HEK293 (cell line): ENCODE results near the gene MGAT4C.
A peak's percentile ranks its signal among the peaks of the same experiment; 100 is the strongest.

Experiments
- CTCF ChIA-PET: fragments of 350-600 bp; formaldehyde crosslinking; extraction: SDS; loops from one replicate; lab custom pipeline; 2021; ENCODE audit warnings: antibody characterized with exemption; lab: Yijun Ruan, JAX
- POLR2A ChIA-PET: fragments of 300-600 bp; formaldehyde crosslinking; extraction: SDS; loops from one replicate; lab custom pipeline; 2020; ENCODE audit warnings: antibody characterized with exemption, inconsistent platforms; lab: Yijun Ruan, JAX
- H3K27ac ChIP-seq: fragments of 200-500 bp; sonication (Bioruptor generic); 2 replicates; pipeline ENCODE4 v1.5.1; 2014; ENCODE audit warnings: low read depth, low read length, control low read depth, inconsistent platforms; ENCODE audit errors: extremely low read depth
- H3K36me3 ChIP-seq, 2 experiments: fragments of 200-500 bp in 1 of 2; sonication (Bioruptor generic) in 1 of 2; 1 replicate in 1 of 2; 2 replicates in 1 of 2; pipeline ENCODE4 v1.5.1; 2014 to 2017; ENCODE audit warnings: inconsistent platforms in 2 of 2, low read length in 2 of 2; ENCODE audit not compliant: control insufficient read depth in 2 of 2, insufficient read depth in 1 of 2
- H3K4me1 ChIP-seq: fragments of 200-500 bp; sonication (Bioruptor generic); 2 replicates; pipeline ENCODE4 v1.5.1; 2014; ENCODE audit warnings: mild to moderate bottlenecking, low read length, inconsistent platforms; ENCODE audit not compliant: control insufficient read depth, insufficient read depth
- H3K4me3 ChIP-seq: 2 replicates; pipeline ENCODE4 v1.5.1; 2011; ENCODE audit warnings: low read depth, mild to moderate bottlenecking, control low read depth, low read length, moderate library complexity
- H3K9me3 ChIP-seq: fragments of 200-500 bp; sonication (Bioruptor generic); 2 replicates; pipeline ENCODE4 v1.5.1; 2014; ENCODE audit warnings: low read depth, low read length, inconsistent platforms; ENCODE audit not compliant: control insufficient read depth, insufficient read depth
- GFI1B ChIP-seq: fragments of 450-650 bp; formaldehyde crosslinking; IDR thresholded peaks from 2 replicates; pipeline ENCODE4 v1.5.1; 2016; ENCODE audit warnings: missing biosample characterization, missing genetic modification characterization
- GLIS1 ChIP-seq: fragments of 450-650 bp; formaldehyde crosslinking; IDR thresholded peaks from 2 replicates; pipeline ENCODE4 v1.5.1; 2016; ENCODE audit warnings: missing biosample characterization, missing genetic modification characterization
- MZF1 ChIP-seq: fragments of 450-650 bp; formaldehyde crosslinking; IDR thresholded peaks from 2 replicates; pipeline ENCODE4 v1.5.1; 2017; ENCODE audit warnings: missing biosample characterization, missing genetic modification characterization, borderline replicate concordance
- SETDB1 ChIP-seq: IDR thresholded peaks from one replicate; pipeline ENCODE4 v1.6.1; 2017; ENCODE audit warnings: mild to moderate bottlenecking, low read length, moderate library complexity, mixed read lengths; ENCODE audit not compliant: insufficient read length
- TRIM28 ChIP-seq: IDR thresholded peaks from 2 replicates; pipeline ENCODE4 v1.6.1; 2011; ENCODE audit warnings: low read length, control low read depth, borderline replicate concordance
- ZBTB11 ChIP-seq: fragments of 450-650 bp; formaldehyde crosslinking; conservative IDR thresholded peaks from 2 replicates; pipeline ENCODE4 v1.5.1; 2016; ENCODE audit warnings: low read depth, missing biosample characterization, missing genetic modification characterization
- ZBTB44 ChIP-seq: fragments of 450-650 bp; IDR thresholded peaks from 2 replicates; pipeline ENCODE4 v1.5.1; 2018; ENCODE audit warnings: missing biosample characterization, mild to moderate bottlenecking, missing genetic modification characterization
- ZFP37 ChIP-seq: fragments of 450-650 bp; formaldehyde crosslinking; IDR thresholded peaks from 2 replicates; pipeline ENCODE4 v1.5.1; 2016; ENCODE audit warnings: missing biosample characterization, missing genetic modification characterization
- ZNF112 ChIP-seq: fragments of 450-650 bp; formaldehyde crosslinking; IDR thresholded peaks from 2 replicates; pipeline ENCODE4 v1.5.0; 2017; ENCODE audit warnings: missing biosample characterization, missing genetic modification characterization
- ZNF19 ChIP-seq: fragments of 450-650 bp; formaldehyde crosslinking; IDR thresholded peaks from 2 replicates; pipeline ENCODE4; 2016; ENCODE audit warnings: missing biosample characterization, missing genetic modification characterization, low read depth
- ZNF211 ChIP-seq: fragments of 450-650 bp; formaldehyde crosslinking; IDR thresholded peaks from 2 replicates; pipeline ENCODE4 v1.5.1; 2016; ENCODE audit warnings: low read depth, missing biosample characterization, missing genetic modification characterization
- ZNF274 ChIP-seq, 2 experiments: fragments of 200-500 bp in 1 of 2; fragments of 450-650 bp in 1 of 2; sonication (Bioruptor generic) in 1 of 2; formaldehyde crosslinking in 1 of 2; IDR thresholded peaks; 2 replicates each; pipeline versions ENCODE4 v1.5.1 to v1.6.1; 2014 to 2016; ENCODE audit warnings: borderline replicate concordance in 1 of 2, inconsistent platforms in 1 of 2, low read length in 1 of 2, missing biosample characterization in 1 of 2, missing genetic modification characterization in 1 of 2
- ZNF311 ChIP-seq: fragments of 450-650 bp; formaldehyde crosslinking; IDR thresholded peaks from 2 replicates; pipeline ENCODE4 v1.5.1; 2017; ENCODE audit warnings: missing biosample characterization, missing genetic modification characterization, borderline replicate concordance
- ZNF416 ChIP-seq: fragments of 450-650 bp; formaldehyde crosslinking; IDR thresholded peaks from 2 replicates; pipeline ENCODE4 v1.5.1; 2016; ENCODE audit warnings: missing biosample characterization, missing genetic modification characterization
- ZNF501 ChIP-seq: fragments of 450-650 bp; formaldehyde crosslinking; IDR thresholded peaks from 2 replicates; pipeline ENCODE4 v1.5.1; 2016; ENCODE audit warnings: missing biosample characterization, missing genetic modification characterization
- ZNF510 ChIP-seq: fragments of 450-650 bp; formaldehyde crosslinking; IDR thresholded peaks from 2 replicates; pipeline ENCODE4 v1.5.1; 2018; ENCODE audit warnings: mild to moderate bottlenecking, missing genetic modification characterization, missing biosample characterization; ENCODE audit not compliant: insufficient replicate concordance
- ZNF529 ChIP-seq: fragments of 450-650 bp; formaldehyde crosslinking; IDR thresholded peaks from 2 replicates; pipeline ENCODE4 v1.5.1; 2017; ENCODE audit warnings: missing genetic modification characterization, missing biosample characterization; ENCODE audit not compliant: insufficient replicate concordance
- ZNF530 ChIP-seq: fragments of 450-650 bp; formaldehyde crosslinking; IDR thresholded peaks from 2 replicates; pipeline ENCODE4 v1.5.1; 2016; ENCODE audit warnings: low read depth, missing biosample characterization, missing genetic modification characterization
- ZNF548 ChIP-seq: fragments of 450-650 bp; formaldehyde crosslinking; IDR thresholded peaks from 2 replicates; pipeline ENCODE4 v1.5.1; 2016; ENCODE audit warnings: missing biosample characterization, missing genetic modification characterization
- ZNF701 ChIP-seq: fragments of 450-650 bp; formaldehyde crosslinking; IDR thresholded peaks from 2 replicates; pipeline ENCODE4 v1.5.1; 2016; ENCODE audit warnings: missing biosample characterization, missing genetic modification characterization
- ZNF843 ChIP-seq: fragments of 450-650 bp; formaldehyde crosslinking; IDR thresholded peaks from 2 replicates; pipeline ENCODE4 v1.5.1; 2016; ENCODE audit warnings: missing biosample characterization, missing genetic modification characterization

Gene MGAT4C

GRCh38 chr12:86044396-86044795 lies 211.8 kb downstream of the MGAT4C start:
- Histone ChIP-seq H3K36me3 (no peaks in the 10 kb centered on the region), H3K4me3 (no peak overlapping the region), H3K27ac (no peak overlapping the region), H3K4me1 (no peaks in the 10 kb centered on the region), H3K9me3 (no peaks in the 10 kb centered on the region)
- POLR2A ChIA-PET, result no interaction called here
- TF ChIP-seq ZNF112 (tag by site-specific recombination) (no peak), ZNF311 (no peak), GFI1B (no peak), ZNF530 (tag by site-specific recombination) (no peak), ZBTB44 (tag by site-specific recombination) (no peak), ZNF211 (tag by site-specific recombination) (no peak), ZBTB11 (tag by site-specific recombination) (no peak), ZNF501 (tag by site-specific recombination) (no peak), ZNF701 (tag by site-specific recombination) (no peak), ZNF510 (no peak), ZNF274 (IDR thresholded peaks at IDR 0.05; ENCODE audit: low read length) (no peak), ZNF274 (tag by site-specific recombination; IDR thresholded peaks at IDR 0.05; ENCODE audit: borderline replicate concordance) (no peak), MZF1 (no peak), ZNF416 (no peak), ZNF548 (tag by site-specific recombination) (no peak), ZFP37 (tag by site-specific recombination) (no peak), GLIS1 (tag by site-specific recombination) (no peak)
- CTCF ChIA-PET, result no interaction called here

- H3K4me3 ChIP-seq, result no peak overlapping the region
- H3K27ac ChIP-seq, result no peak overlapping the region
- TF ChIP-seq SETDB1 (peak; percentile 83), TRIM28 (peak; percentile 60; the same call in 1 of the 2 replicates), ZNF843 (tag by site-specific recombination) (no peak), ZNF19 (tag by site-specific recombination) (no peak), ZNF529 (tag by site-specific recombination) (peak; percentile 68)
- ChIA-PET POLR2A (no interaction called here), CTCF (no interaction called here)
- H3K36me3 ChIP-seq, result no peaks in the 10 kb centered on the region
- H3K9me3 ChIP-seq, result no peaks in the 10 kb centered on the region
- H3K4me1 ChIP-seq, result no peaks in the 10 kb centered on the region
Observed at GRCh38 chr12:86042062-86042461, 214.1 kb downstream of the MGAT4C start.
